Endometrium (tissue), 2 donors: ENCODE data around the gene COL4A1.

Experiments
- FAIRE-seq: peaks from 2 replicates; lab custom pipeline; 2012; peaks lifted over from hg19 to GRCh38; lab: Jason Lieb, UNC
- donor health status: control.
- donor health status: control.

COL4A1 gene

DNA sequence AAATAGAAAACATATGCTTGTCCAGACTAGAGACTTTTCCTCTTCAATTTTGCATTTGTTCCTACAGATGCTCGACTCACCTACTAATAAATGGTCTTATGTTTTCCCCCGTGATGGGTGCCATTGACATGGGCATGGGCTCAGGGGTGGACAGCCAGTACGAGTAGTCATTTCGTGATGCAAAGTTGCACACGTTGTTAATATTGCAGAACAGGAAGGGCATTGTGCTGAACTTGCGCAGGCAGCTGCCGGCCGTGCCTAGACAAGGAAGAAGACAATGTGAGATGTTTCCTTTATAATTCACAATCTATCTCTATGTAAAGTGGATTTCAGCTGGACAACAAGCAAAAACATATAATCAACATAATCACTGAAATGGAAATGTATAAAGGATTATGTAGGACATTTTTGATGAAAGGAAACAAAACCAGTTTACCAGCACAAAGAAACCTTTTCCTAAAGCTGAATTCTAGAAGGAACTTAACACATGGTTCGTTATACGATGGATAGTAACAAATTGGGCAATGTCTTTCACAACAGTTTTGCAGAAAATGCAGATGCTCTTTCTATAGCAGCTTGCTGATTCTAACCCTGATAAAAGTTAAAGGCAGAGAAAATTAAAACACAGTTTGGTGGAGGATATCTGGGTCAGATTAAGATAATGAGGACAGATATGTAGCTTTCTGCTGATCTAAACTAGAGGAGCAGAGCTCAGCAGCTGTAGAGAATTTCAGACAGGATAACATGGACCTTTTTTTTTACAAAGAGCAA lies 145.7 kb downstream of the COL4A1 start:
- FAIRE-seq, result no peak

DNA sequence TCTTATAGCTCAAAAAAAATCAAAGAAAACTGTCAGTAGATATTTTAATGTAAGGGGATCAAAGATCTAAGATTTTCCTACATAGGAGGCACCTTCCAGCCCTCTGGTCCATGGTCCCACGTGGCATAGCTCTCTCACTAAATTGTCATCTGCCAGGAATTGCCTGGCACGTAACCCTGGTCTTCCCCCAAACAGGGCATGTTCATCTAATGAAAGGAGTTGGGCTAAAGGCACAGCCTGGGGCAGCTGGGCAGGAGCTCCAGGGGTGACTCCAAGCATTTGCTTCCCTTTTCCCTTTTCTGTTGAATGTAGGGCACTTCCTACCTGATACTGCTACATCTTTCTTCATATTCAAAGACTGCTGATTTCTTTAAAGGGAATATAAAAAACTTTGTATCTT lies 148.7 kb downstream of the COL4A1 start:
- FAIRE-seq, result no peak

DNA sequence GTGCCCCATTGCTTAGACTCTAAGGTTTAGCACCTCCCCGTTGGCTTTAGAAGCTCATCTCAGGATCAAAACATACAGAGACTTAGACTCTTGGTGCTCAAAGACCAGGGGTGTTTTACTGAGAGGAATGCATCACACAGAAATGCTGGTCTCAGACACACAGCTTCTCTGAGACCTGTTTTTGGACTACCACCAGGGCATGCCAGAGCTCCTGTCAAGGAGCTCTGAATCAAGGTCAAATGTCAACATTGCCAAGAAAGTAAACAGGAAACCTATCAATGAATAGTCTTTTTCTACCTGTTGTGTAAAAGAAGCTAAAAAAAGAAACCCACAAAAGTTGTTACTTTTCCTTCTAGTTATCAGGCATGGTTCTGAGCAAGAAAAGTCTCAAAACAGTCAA lies 149.2 kb downstream of the COL4A1 start:
- no peak for FAIRE-seq

DNA sequence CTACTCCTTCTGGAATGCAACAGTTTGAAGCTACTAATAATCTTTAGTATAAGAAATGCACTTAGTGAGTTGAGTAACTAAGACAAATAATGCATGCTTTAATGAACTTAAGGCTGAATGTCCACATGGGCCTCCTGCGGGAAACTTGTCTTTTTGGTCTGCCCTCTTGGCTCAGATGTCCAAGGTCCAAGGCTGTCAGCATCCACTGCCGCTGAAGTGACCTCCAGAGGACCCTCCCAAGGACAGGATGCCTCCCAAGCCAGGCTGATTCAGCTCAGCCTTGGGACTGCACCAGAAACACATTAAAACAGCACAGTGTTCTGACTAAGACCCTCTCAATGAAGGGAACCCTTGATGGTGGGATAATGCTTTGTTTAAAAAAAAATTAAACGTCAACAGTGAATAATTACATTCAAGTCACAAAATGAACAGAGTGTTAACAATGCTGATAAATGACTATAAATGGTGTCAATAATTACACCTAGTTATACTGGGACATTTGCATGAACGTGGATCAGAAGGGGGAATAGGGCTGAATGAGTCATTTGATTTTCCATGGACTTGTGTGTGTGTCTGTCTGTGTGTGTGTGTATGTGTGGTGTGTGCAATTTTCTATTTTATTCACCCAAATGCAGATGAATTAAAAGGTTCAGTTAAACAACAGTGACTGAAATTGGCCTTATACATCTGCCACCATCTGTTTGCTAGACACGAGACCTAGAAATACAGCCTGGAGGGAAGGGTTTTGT lies 150.5 kb downstream of the COL4A1 start:
- FAIRE-seq, result no peak

DNA sequence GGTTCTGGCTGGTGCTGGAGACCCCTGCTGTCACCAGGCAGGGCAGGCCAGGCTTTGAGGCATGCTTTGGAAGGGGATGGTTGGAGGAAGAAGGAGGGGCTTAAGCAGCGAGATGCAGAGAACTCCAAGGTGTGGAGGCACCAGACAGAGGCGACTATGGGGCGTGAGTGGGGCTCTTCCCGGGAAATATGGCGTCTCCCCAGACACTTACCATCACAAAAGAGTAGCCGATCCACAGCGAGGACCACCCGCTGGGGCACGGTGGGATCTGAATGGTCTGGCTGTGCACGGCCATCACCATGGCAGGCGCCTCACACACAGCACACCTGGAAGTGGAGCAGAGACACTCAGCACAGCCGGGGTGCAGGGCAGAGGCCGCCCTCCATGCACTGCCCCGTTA lies 151.9 kb downstream of the COL4A1 start:
- no peak for FAIRE-seq

DNA sequence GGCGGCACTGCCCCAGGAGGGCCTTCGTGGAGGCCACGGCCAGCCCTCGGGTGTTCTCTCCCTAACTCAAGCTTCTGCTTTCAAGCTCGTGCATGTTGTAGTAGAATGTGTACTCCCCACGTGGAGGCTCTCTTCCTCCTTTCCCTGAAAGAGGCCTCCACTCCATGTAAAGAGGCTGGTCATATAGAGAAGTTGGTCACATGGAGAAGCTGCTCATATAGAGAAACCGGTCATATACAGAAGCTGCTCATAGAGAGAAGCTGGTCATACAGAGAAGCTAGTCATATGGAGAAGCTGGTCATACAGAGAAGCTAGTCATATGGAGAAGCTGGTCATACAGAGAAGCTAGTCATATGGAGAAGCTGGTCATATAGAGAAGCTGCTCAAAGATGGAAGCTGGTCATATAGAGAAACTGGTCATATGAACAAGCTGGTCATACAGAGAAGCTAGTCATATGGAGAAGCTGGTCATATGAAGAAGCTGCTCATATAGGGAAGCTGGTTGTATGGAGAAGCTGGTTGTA lies 152.5 kb downstream of the COL4A1 start:
- FAIRE-seq, result no peak

DNA sequence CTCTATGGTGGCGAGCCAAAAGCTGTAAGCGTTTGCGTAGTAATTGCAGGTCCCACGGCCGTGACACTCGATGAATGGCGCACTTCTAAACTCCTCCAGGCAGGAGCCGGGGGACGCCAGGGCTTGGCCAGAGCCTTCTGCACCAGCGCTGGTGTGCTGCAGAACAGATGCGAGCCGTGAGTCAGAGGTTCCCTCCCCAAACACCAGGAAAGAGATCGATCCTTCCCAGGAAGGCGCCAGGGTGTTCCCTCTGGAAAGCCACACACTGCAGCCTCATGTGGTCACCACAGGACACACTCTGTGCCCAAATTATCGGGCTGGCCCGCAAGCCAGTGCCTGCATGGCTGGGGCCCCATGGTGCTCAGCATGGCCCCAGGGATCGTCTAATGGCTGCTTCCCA lies 154.6 kb downstream of the COL4A1 start:
- no peak for FAIRE-seq

DNA sequence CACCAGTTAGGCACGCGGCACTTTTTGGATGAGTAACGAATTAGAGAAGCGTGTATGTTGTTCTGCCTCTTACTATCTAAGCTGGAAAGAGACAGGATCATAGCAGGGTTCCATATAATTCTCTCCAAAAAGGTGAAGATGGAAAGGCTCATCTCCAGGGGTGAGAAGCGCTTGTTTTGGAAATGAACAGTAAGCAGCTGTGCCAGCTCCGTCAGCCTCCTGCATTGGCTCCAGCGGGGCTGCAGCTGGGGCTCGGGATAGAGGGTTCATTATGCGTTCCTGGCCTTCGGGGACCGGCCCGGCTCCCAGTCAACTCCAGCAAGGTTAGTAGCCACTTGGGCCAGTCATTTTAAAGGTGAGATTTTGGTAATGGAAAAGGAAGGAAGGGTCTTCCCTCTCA lies 155.5 kb downstream of the COL4A1 start:
- FAIRE-seq, result no peak

DNA sequence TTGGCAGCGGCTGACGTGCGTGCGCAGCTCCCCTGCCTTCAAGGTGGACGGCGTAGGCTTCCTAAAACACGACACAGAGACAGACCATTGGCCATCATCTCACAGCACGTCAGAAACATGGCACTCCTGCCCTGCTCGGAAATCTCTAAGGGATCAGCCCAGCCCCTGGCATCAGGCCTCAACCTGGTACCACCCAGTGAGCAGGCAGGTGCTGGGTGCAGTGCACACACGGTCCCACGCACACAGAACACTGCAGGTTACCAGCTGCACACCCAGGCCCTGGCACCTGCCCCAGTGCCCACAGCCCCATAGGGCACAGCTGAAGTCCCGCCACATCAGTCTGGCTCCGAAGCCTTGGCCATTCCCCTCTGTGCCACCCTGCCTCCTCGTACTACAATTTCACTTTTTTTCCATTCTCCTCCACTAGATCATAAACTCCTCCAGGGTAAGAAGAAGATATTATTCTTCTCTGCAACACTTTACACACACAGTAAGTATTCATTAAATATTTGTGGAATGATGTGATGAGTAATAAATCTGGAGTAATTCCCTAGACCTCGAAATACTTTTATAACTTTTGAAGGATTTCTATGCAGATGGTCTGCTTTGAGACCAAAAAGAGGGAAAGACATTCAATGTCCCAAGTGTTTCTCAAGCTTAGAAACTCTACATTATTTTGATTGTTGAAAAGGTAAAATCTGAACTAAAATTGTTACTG lies 156.4 kb downstream of the COL4A1 start:
- FAIRE-seq, result no peak

DNA sequence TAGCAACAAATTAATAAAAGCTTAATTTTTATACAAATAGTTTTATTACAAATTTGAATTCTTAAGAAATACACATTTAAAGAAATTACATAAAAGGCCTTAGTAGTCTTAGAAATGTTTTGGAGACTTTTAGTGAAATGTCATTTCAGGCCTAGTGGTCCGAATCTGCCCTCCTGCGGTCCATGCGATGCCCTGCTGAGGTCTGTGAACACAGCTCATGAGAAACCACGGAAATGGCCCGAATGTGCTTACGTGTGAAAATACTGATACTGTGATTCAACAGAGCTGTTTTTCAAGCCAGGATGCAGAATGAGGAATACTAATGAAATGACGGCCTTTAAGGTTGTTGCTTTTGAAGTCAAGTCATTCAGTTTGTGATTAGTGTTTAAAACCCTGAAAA lies 157.9 kb downstream of the COL4A1 start:
- no peak for FAIRE-seq

DNA sequence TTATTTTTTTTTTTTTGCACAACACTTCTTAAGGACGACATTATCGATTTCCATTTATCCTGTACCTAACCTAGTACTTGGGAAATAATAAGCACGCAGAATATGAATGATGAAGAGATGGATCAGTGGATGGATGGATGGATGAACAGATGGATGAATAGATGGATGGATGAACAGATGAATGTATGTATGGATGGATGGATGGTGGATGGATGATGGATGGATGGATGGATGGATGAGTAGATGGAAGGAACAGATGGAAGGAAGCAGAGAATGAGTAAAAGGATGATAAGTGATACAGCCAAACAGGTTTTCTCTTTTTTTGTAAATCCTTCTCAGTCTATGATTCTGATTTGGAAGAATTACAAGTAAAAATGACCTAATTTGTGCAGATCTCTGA lies 166.9 kb downstream of the COL4A1 start:
- FAIRE-seq, result no peak

DNA sequence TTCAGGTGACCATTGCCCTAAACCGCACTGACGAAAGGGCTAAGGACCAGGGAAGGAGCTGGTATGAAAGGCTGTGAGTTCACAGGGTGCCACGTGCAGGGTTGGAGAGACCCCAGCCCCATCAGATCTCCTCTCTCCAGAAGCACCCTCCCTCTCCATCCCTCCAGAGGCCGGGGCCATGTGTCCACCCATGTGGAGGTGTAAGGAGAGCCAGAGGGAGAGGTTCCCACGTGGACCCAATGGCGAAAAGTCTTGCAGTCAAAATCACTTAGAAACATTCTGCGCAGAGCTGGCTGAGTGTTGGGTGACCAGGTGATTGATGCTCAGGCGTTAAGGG lies 168.3 kb downstream of the COL4A1 start:
- no peak for FAIRE-seq

DNA sequence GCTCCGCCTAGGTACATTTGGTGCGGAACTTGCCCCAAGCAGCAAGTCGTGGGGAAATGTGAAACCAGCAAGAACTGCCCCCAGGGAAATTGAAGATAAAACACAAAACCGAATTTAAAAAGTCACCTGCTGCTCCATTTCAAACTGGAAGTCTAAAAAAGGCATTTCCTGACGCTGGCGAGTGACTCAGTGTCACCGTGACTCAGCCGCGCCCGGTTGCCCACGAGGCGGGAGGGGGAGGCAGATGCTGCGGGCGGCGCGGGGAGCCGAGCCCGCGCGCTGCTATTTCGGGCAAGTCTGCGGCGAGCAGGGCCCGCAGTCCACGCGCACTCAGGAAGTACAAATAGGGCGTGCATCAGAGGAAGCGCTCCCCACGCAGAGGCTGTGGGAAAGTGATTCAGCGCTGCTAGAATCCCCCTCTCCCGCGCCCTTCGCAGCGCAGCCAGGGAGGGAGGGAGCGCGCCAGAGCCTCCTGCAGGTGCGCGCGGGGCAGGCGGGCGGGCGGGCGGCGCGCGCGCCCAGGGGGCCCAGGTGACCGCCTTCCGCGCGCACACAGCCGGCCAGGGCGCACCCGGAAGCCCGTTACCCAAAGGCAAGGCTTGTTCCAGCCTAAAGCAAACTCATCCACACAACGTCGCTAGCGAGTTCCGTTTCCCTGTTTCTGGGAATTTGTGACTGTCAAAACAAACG lies 168.8 kb downstream of the COL4A1 start:
- no peak for FAIRE-seq

DNA sequence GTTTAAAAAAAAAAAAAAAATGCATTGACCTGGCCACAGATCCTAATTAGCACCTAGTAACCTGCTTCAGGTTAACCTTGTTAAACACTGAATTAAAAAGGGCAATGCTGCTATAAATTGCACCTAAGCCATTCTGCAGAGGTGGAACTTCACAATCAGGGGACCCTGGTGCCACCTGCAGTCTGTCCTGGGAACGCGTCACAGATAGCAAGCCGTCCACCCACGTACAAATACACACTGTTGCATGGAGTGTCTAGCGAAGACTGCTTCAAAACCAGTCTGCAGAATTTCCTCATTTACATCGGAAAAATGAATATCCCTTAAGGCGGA lies 169.3 kb downstream of the COL4A1 start:
- FAIRE-seq, result no peak

DNA sequence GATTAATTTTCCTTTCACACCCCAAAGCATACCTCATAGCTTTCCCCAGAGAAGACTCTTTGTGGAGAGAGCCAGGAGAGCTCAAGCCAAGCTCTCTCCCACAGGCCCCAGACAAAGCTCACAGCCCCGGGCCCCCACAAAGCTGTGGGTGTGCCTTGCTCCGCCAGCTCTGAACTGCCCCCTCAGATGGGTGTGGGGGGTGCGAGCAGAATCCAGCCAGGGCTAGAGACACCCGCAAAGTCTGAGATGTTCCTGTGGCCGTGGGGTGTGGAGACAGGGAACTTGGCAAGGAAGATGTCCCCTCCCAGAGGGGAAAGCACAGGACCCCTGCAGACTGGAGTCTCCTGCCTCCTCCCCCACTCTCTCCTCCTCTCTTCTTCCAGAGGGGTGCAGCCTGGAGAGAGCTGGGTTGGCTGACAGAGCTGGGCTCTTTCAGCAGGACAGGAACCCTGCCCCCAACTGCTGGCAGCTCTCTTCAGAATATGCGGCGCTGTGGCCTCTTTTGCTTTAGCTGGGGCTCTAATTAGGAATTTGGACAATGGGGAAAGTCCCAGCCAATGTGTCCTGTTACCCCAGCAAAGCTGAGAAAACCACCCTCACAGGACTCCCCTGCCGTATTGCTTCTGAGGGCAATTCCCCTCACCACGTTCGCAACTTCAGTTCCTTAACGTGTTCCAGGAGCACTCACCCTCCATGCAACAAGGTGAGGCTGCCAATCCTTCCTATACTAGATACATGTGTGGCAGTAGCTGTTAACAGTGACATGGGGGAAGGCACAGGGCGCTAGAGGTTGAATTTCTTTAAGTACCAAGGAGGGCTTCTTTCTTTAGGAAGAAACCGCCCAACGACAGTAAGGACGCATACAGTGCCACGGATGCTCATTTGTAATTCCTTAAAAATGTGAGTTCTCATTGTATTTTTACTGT lies 170.0 kb downstream of the COL4A1 start:
- FAIRE-seq, result no peak

DNA sequence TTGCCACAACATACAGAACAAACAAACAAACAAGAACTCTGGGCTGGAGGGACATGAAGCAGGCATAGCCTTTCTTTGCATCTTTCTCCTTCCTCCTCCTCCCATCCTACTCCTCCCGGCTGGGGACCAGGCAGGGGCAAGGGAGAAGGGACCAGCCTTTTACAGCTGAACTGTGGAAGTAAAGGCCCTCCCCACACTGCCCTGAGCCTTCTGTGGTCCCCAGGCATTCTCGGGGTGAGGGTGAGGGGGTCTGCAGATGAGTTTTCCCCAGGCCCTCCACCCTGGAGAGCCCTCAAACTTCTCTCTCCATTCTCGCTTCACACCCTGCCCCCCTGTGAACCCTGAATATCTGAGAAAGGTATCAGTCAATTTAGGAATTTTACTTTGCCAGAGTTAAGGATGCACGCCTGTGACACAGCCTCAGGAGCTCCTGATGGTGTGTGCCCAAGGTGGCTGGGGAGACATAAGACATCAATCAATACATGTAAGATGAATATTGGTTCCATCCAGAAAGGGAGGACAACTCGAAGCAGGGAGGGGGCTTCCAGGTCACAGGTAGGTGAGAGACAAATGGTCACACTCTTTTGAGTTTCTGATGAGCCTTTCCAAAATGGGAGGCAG lies 170.9 kb downstream of the COL4A1 start:
- no peak for FAIRE-seq

DNA sequence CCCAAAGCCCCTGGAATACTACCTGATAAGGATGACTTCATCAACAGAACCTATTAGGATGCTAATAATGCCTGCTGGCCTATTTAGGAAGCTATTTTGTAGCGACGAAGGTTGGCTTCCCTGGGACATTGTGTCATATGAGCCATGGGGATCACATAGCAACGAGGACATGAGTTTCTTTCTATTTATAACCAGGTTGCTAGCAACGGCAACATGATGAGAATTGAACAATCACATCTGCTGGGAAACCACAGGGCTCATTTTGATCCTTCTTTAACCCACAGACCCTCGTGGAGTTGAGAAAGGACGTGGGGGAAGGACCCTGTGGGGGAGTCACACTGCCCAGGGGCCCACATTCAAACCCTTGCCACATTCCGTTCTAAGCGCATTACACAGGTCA lies 172.2 kb downstream of the COL4A1 start:
- no peak for FAIRE-seq

DNA sequence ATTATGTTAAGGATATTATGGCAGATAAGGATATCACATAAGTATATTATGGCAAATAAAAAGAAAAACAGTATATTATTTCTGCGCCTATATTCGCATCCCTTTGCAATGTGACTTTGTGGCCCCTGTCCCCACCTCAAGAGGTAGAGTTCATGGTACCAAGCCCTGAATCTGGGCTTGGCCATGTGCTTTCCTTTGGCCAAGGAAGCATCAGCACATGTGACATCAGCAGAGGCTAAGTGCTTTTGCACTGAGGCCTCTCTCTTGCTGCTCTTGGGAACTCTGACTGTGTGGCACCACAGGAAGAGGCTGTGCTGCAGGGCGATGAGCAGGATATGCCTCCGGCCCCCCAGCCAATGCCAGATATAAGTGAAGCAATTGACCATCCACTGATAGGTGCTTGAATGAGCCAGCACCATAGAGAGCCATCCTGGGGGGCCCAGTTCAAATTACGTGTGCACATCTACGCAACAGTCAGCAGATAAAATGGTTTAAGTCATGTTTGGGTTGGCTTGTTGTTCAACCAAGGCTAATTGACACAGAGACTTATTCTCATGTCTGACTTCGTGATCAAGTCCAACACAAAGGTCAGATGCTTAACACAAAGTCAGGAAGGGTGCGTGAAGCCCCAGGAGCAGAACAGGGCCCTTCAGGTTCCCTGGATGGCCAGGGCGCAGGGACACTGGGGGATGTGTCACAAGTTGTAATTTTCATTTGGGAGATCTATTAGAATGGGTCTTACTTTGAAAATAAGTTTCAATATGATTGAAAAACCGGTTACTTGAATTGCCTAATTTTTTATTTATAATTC lies 173.3 kb downstream of the COL4A1 start:
- no peak for FAIRE-seq

DNA sequence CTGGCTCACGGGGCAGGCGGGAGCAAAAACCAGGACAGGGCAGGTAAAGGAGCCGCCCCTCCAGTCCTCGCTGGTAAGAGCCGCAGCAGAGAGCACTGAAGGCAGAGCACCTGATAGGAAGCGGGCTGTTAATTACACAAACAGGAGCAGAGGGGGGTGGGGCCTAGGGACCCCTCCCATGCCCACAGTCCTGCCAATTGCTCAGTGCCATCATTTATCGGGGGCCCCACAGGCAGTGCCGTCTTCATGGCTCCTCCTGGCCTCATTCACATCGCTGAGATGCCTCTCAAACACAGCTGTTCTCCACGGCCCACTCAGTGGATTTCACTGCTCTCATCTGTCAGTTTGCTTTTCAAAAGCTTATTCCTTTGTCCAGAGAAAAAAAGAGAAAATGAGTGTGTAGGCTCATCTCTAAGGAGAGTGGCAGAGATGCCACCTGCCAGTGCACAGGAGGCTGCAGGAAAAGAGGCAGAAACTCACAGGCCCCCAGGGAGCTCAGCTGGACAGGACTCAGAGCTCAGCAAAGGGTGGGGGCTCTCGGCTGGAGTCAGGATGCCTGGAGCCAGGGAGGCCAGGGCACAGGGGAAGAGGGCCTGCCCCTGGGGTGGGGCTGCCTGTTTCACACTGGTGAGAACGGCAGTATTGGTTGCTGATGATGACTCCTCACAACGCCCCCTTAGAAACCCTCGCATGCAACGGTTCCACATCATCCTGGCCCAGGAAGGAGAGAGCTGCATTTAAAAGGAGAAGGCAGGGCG lies 174.6 kb downstream of the COL4A1 start:
- FAIRE-seq, result no peak
